Esophagus muscularis mucosa (tissue), 3 donors: Measurements from ENCODE around the gene ATPAF1.

ENCODE experiments used
- POLR2AphosphoS5 ChIP-seq, 2 donors: sonication (generic); formaldehyde crosslinking; IDR thresholded peaks; one replicate each; pipeline ENCODE4 v1.6.1; 2017; ENCODE audit warnings: antibody characterized with exemption in 2 of 2
- TF ChIP-seq, protein P1 (sequence below), 3 experiments: fragments of 200-600 bp in 2 of 3; fragments of 450-650 bp in 1 of 3; sonication (generic) in 2 of 3; IDR thresholded peaks; one replicate each; pipeline ENCODE4 v1.5.1; 2017 to 2019; ENCODE audit warnings: antibody characterized with exemption in 3 of 3, mild to moderate bottlenecking in 2 of 3, moderate library complexity in 1 of 3

DNA sequence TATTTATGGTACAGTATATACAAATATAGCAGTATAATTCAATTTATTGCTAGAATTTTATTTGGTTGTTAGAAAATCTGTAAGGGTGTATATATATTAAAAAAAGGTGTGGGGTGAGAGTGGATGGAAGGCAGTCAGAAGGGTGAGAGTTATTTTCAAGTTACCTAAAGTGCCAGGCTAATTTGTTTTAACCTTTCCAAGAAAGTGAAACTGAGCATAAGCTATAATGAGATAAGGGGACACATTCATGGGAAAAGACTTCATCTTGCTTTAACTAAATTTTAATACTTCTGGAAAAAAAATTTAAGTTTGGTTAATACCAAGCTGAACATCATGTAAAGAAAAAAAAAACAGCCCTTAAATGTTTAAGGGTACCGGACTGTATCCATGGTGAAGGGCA lies 8.4 kb upstream of the ATPAF1 start:
- no peak for TF ChIP-seq POLR2AphosphoS5 (IDR thresholded peaks at IDR 0.05)
- TF ChIP-seq, protein P1, sequence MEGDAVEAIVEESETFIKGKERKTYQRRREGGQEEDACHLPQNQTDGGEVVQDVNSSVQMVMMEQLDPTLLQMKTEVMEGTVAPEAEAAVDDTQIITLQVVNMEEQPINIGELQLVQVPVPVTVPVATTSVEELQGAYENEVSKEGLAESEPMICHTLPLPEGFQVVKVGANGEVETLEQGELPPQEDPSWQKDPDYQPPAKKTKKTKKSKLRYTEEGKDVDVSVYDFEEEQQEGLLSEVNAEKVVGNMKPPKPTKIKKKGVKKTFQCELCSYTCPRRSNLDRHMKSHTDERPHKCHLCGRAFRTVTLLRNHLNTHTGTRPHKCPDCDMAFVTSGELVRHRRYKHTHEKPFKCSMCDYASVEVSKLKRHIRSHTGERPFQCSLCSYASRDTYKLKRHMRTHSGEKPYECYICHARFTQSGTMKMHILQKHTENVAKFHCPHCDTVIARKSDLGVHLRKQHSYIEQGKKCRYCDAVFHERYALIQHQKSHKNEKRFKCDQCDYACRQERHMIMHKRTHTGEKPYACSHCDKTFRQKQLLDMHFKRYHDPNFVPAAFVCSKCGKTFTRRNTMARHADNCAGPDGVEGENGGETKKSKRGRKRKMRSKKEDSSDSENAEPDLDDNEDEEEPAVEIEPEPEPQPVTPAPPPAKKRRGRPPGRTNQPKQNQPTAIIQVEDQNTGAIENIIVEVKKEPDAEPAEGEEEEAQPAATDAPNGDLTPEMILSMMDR (IDR thresholded peaks at IDR 0.05) = no peak
